Stimulated activated memory B cell treated with anti-CD40 and anti-IgM and Interleukin-4, amounts not matched to agents 10 μg/mL and 1 μg/mL and 100 μg/mL, for 72 hours (primary cell): Measurements from ENCODE around the gene TTLL13.

Source experiments
- ATAC-seq: fragments of 150-1000 bp; cut with Tn5 transposase; 2 replicates; pipeline ENCODE4 v1.10.0; 2021
- H3K27ac Mint-ChIP-seq: one replicate; pipeline ENCODE4 v1.8.0; 2022; ENCODE audit warnings: mild to moderate bottlenecking, mixed read lengths
- H3K27me3 Mint-ChIP-seq: one replicate; pipeline ENCODE4 v1.8.0; 2022; ENCODE audit warnings: mixed read lengths
- H3K36me3 Mint-ChIP-seq: one replicate; pipeline ENCODE4 v1.8.0; 2022; ENCODE audit warnings: mixed read lengths
- H3K4me1 Mint-ChIP-seq: one replicate; pipeline ENCODE4 v1.8.0; 2022; ENCODE audit warnings: mixed read lengths
- H3K4me3 Mint-ChIP-seq: one replicate; pipeline ENCODE4 v1.8.0; 2022; ENCODE audit warnings: mild to moderate bottlenecking, moderate library complexity, mixed read lengths
- H3K9me3 Mint-ChIP-seq: one replicate; pipeline ENCODE4 v1.8.0; 2022; ENCODE audit warnings: mixed read lengths

Gene TTLL13

DNA sequence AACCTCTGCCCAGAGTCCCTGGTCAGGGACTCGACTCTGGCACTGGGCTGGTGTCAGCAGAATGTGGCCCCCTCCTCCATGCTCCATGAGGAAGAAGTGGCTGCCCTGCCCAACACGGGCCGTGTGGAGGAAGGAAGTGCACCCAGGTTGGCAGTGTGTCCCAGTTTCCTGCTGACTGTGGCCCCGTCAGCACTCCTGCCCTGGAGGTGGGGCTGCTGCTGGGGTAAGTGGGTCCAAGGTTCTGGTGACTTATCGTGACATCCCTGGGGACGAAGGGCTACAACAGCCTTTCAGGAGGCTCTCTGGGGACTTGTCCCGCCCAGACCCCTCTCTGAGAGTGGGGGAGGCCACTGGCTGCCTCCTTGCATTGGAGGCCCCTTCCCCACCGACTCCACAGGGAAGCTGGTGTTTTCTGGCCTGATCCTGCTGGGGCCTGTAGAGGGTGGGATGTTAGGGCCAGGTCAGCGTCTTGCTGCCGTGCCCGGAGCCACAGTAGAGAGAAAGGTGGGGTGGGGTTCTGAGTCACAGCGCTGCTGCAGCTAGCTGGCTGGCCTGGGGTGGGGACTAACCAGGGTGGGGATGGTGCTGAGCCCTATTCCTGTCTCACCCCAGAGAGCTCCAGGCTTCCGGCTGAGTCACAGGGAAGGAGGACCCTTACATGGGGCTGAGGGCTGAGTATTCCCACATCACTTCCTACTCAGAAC is 37.8 kb upstream of the TTLL13 start:
- Mint-ChIP-seq H3K36me3 (peaks cover 25% of the 10 kb centered on the region), H3K27ac (peak overlapping the region; percentile 95), H3K4me1 (peaks cover 96% of the 10 kb centered on the region), H3K4me3 (peak overlapping the region; percentile 37), H3K9me3 (no peaks in the 10 kb centered on the region), H3K27me3 (no peaks in the 10 kb centered on the region)
- peak; percentile 17 for ATAC-seq

DNA sequence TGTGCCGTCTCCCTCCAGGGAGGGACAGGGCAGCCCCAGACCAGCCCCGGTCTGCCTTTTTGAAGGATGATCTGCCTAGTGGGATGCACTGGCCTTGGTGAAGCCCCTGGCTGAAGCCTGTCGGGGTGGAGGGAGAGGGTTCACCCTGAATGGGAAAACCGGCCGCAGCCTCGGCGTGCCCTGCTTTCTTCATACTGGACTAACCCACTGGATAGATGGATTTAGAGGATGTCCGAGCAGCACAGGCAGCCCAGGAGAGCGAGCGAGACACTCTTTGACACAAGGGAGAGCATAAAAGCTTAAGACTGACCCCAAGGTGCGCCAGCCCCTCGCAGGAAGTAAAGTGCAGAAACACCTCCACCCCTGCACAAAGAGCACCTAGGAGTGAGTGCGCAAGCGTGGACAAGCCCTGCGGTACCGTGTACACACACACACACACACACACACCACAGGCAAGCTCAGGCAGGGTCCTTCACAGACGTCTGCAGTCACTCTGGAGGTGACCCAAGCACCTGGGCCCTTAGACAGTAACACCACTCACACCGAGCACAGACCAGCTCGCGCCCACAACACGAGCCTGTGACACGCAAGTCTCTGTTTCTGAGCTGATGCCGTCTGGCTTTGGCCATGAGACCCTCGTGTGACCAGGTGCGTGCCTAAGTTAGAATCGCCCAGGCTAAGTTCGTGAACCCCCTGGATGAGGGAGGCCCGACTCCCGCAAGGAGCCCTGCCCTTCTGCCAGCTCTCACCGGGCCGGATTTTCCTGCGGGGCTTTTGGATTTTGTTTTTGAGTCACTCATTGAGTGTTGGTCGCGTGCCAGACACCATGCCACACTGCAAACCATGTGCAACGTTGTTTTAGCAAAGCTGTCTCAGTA is 36.9 kb upstream of the TTLL13 start:
- Mint-ChIP-seq H3K36me3 (peaks cover 23% of the 10 kb centered on the region), H3K27me3 (no peaks in the 10 kb centered on the region), H3K4me3 (peak overlapping the region; percentile 17), H3K9me3 (no peaks in the 10 kb centered on the region), H3K27ac (peak overlapping the region; percentile 95), H3K4me1 (peaks cover 96% of the 10 kb centered on the region)
- ATAC-seq, result no peak

DNA sequence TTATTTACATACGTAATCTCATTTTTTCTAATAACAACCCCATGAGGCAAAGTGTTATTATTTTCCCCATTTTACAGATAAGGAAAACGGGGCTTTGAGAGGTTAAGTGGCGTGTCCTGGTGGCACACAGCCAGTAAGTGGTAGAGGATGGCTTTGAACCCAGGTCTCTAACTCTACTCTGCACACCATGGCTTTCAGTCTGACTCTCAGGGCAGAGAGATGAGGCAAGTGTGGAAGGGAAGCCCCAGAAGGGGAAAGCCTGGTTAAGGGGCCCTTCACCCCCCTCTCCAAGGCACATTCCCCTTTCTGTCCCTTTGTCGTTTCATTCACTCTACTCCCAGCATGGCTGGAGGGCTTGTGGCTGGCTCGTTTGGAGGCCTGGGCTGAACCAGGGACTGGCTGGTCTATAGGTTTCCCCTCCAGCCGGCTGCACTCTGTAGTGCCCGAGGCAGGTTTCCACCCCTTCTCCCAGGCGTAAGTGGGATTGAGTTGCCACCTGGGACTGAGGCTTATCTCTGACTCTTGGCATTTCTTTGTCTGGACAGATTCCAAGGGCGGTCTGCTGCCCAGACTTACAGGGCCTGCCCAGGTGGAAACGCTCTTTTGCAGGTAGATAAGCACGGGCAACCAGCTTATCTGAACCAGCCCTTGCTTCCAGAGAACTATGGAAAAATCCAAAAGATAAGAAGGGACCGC is 36.1 kb upstream of the TTLL13 start:
- H3K9me3 Mint-ChIP-seq, result no peaks in the 10 kb centered on the region
- peak overlapping the region; percentile 95 for H3K27ac Mint-ChIP-seq
- ATAC-seq, result peak; percentile 49
- H3K27me3 Mint-ChIP-seq, result no peaks in the 10 kb centered on the region
- H3K4me1 Mint-ChIP-seq, result peaks cover 95% of the 10 kb centered on the region
- peak overlapping the region; percentile 66 for H3K4me3 Mint-ChIP-seq
- peaks cover 23% of the 10 kb centered on the region for H3K36me3 Mint-ChIP-seq

DNA sequence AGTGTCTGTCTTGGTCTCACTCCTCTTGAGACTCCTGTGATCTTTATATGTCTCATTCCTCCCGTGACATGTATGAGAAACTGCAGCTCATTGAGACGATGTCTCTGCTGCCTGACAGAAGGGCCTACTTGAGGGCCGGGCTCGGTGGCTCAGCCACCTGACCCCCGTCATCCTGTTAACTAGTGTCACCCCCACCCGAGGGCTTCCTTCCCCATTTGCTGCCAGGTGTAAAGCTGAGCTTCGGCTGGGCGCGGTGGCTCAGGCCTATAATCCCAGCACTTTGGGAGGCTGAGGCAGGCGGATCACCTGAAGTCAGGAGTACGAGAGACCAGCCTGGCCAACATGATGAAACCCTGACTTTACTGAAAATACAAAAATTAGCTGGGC is 35.5 kb upstream of the TTLL13 start:
- Mint-ChIP-seq H3K36me3 (peaks cover 27% of the 10 kb centered on the region), H3K4me1 (peaks cover 95% of the 10 kb centered on the region), H3K27me3 (no peaks in the 10 kb centered on the region), H3K4me3 (peak overlapping the region; percentile 66), H3K27ac (peak overlapping the region; percentile 95), H3K9me3 (no peaks in the 10 kb centered on the region)
- peak; percentile 77 for ATAC-seq

DNA sequence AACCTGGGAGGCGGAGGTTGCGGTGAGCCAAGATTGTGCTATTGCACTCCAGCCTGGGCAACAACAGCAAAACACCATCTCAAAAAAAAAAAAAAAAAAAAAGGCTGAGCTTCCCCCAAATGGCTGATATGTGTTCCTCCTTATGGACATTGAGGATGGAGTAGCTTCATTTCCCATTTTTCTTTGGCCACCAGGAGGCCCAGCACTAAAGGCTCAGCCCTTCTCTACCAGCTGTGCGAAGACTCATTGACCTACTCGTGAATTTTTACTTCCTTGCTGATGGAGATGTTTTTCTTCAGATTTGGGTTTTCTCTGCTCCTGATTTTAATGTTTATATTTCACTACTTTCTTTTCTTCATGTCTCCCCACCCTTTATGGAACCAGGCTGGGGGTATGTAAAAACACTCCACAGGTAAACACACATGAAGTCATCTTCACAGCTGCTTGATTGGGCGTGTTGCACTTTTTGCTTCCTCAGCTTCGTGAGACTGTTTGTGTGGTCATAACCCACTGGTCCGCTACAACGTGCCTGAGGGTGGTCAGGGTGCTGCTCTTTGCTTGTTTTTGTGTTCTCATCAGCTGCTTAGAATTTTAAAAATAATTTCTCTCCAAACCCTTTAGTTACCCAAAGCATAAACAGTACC is 34.7 kb upstream of the TTLL13 start:
- Mint-ChIP-seq H3K9me3 (no peaks in the 10 kb centered on the region), H3K4me3 (peak overlapping the region; percentile 66), H3K27ac (peak overlapping the region; percentile 95), H3K27me3 (no peaks in the 10 kb centered on the region), H3K4me1 (peaks cover 95% of the 10 kb centered on the region), H3K36me3 (peaks cover 27% of the 10 kb centered on the region)
- ATAC-seq, result peak; percentile 72

DNA sequence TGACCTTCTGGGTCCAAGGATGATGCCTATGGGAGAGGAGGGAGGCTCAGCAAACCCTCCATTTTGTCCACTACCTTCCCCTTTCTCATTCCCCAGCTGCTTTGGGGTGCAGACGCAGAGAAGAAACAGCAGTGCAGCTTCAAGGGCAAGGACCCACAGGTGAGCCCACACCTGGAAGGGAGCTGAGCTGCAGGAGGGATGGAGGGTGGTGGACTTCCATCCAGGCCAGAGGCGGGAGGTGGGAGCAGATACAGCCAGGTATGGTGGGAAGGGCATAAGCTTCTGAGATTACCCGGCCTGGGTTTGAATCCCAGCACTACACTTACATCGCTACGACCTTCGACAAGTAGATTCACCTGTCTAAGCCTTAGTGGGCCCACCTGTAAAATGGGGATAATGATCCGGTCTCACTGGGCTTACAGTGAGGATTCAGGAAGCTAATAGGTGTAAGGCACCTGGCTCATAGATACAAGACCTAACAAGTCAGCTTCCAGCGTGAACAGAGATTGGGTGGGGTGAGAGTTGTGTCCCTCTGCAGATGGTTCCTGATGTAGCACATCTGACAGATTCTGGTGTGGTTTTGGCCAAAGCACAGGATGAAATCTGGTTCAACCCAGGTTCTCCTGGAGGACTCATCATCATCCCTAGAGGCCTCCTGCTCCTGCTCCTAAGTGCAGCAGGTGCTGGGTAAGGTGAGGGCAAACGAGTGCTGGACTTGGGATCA is 31.5 kb upstream of the TTLL13 start:
- Mint-ChIP-seq H3K27ac (peak overlapping the region; percentile 78), H3K4me1 (peaks cover 77% of the 10 kb centered on the region), H3K4me3 (no peak overlapping the region), H3K27me3 (no peaks in the 10 kb centered on the region), H3K9me3 (no peaks in the 10 kb centered on the region), H3K36me3 (peaks cover 21% of the 10 kb centered on the region)
- no peak for ATAC-seq

DNA sequence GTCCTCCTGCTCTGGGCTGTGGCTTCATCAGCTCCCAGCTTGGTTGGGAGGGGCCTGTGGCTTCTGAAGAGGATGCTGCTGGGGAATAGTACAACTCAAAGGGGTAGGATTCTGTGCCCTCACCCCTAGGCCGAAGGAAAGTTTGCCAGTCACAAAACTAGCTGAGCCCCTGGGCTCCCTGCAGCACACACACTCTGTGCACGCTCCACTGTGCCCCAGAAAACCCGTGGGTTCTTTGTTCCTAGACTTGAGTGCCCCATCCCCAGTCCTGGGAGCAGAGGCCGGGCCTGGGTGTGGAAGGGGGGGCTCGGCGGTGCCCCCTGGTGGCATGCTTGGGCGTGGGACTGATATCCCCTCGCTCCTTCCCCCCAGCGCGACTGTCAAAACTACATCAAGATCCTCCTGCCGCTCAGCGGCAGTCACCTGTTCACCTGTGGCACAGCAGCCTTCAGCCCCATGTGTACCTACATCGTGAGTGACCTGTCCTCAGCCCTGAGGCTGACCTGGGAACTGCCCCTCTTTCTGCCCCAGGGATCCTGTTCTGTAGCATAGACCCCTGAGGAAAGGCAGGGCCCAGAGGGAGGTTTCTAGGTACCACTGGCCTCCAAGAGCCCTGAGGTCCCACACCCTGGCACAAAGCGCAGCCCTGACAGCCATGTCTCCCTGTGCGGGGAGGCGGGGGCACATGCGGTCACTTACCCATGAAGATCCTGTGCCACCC is 29.8 kb upstream of the TTLL13 start:
- no peaks in the 10 kb centered on the region for H3K9me3 Mint-ChIP-seq
- peaks cover 36% of the 10 kb centered on the region for H3K36me3 Mint-ChIP-seq
- no peaks in the 10 kb centered on the region for H3K27me3 Mint-ChIP-seq
- peak; percentile 67 for ATAC-seq
- peak overlapping the region; percentile 78 for H3K27ac Mint-ChIP-seq
- H3K4me3 Mint-ChIP-seq, result no peak overlapping the region
- peaks cover 59% of the 10 kb centered on the region for H3K4me1 Mint-ChIP-seq

DNA sequence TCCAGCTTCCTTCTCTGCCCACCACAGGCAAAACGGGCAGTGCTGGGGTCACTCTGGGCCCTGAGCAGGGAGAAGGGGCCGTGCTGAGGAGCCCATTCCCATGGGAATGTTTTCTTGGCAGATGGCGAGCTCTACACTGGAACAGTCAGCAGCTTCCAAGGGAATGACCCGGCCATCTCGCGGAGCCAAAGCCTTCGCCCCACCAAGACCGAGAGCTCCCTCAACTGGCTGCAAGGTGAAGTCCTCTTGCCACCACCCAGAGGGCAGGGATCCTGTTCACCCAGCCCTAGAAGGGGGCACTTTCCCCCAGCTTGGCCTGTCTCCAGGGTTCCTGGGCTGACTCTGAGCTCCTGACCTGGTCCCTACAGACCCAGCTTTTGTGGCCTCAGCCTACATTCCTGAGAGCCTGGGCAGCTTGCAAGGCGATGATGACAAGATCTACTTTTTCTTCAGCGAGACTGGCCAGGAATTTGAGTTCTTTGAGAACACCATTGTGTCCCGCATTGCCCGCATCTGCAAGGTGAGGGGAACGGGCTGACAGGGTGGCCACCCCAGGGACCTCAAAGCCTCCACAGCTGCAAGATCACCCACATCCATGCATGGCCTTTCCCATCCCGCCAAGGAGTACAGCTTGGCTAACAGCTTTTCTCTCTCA is 28.0 kb upstream of the TTLL13 start:
- Mint-ChIP-seq H3K9me3 (no peaks in the 10 kb centered on the region), H3K4me1 (peaks cover 45% of the 10 kb centered on the region), H3K36me3 (peaks cover 47% of the 10 kb centered on the region), H3K27ac (peak overlapping the region; percentile 78), H3K27me3 (no peaks in the 10 kb centered on the region), H3K4me3 (no peak overlapping the region)
- peak; percentile 49 for ATAC-seq

DNA sequence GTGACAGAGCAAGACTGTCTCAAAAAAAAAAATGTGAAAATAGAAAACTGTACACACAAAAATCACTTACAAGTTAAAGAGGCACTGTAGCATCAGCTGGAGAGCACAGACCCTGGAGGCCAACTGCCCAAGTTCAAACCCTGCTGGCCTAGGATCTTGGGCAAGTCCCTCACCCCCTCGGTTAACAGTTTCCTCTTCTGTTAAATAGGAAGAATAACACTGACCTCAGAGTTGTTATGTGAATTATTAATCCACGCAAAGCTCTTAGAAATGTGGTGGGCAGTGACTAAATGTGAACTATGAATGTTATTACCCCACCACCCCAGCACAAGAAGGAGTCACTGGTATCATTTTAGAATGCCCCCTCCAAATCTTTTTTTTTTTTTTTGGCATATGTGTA is 26.8 kb upstream of the TTLL13 start:
- H3K4me3 Mint-ChIP-seq, result no peak overlapping the region
- H3K27me3 Mint-ChIP-seq, result no peaks in the 10 kb centered on the region
- H3K4me1 Mint-ChIP-seq, result peaks cover 33% of the 10 kb centered on the region
- no peaks in the 10 kb centered on the region for H3K9me3 Mint-ChIP-seq
- no peak for ATAC-seq
- H3K36me3 Mint-ChIP-seq, result peaks cover 45% of the 10 kb centered on the region
- no peak overlapping the region for H3K27ac Mint-ChIP-seq

DNA sequence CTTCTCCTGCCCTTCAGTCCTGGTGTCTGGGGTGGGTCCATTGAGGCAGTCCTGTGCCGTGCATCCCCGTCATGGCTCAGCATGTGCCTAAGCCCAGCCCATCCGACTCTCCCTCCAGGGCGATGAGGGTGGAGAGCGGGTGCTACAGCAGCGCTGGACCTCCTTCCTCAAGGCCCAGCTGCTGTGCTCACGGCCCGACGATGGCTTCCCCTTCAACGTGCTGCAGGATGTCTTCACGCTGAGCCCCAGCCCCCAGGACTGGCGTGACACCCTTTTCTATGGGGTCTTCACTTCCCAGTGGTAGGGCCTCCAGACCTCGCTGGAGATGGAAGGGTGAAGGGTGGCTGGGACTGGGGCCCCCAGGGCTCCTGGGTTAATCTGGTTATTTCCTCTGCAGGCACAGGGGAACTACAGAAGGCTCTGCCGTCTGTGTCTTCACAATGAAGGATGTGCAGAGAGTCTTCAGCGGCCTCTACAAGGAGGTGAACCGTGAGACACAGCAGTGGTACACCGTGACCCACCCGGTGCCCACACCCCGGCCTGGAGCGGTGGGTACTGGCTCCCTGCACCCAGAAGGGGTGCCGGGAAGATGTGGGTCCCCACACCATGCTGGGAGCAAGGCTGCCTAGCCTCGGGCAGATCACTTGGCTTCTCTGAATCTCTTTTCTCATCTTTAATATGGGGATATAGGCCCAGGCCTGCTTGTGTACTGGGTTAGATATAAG is 25.8 kb upstream of the TTLL13 start:
- Mint-ChIP-seq H3K27me3 (no peaks in the 10 kb centered on the region), H3K27ac (peak overlapping the region; percentile 65), H3K36me3 (peaks cover 45% of the 10 kb centered on the region), H3K9me3 (no peaks in the 10 kb centered on the region), H3K4me3 (no peak overlapping the region), H3K4me1 (peaks cover 24% of the 10 kb centered on the region)
- no peak for ATAC-seq

DNA sequence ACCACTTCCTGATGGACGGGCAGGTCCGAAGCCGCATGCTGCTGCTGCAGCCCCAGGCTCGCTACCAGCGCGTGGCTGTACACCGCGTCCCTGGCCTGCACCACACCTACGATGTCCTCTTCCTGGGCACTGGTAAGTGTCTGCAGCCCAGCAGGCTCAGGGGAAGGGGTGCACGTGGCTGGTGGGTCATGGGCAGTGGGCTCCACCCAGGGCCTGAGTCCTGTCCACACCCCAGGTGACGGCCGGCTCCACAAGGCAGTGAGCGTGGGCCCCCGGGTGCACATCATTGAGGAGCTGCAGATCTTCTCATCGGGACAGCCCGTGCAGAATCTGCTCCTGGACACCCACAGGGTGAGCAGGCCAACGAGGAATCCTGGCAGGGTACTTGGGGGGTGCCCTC is 24.3 kb upstream of the TTLL13 start:
- peaks cover 52% of the 10 kb centered on the region for H3K36me3 Mint-ChIP-seq

DNA sequence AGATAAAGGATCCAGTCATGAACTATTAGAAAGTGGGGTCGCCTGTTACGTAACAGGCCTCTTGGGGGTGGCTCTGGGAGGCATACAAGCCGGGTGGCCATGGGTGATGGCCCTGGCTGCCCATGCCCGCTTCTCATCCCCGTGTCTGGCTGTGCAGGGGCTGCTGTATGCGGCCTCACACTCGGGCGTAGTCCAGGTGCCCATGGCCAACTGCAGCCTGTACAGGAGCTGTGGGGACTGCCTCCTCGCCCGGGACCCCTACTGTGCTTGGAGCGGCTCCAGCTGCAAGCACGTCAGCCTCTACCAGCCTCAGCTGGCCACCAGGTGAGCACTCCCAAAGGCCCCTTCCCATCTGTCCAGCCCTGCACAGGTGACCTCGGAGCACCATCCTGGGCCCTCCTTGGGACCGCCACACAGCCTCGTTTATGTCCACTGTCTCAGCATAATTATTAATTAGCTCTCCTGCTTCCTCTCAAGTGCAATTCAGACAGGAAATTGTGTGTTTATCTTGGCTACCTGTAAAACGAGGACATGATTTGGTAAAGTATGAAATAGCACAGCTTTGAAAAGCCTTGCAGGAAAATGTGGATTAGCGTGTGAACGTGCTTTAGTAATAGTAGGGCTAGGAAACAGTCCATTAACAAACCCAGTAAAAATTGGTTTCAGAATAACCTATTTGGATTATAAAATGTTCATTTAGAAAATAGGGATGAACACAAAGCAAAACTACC is 23.7 kb upstream of the TTLL13 start:
- Mint-ChIP-seq H3K27me3 (no peaks in the 10 kb centered on the region), H3K4me1 (peaks cover 25% of the 10 kb centered on the region), H3K27ac (no peak overlapping the region), H3K4me3 (no peak overlapping the region), H3K9me3 (no peaks in the 10 kb centered on the region), H3K36me3 (peaks cover 56% of the 10 kb centered on the region)
- no peak for ATAC-seq

More for the DNA sequence above, 24.3 kb upstream of the TTLL13 start:
- Mint-ChIP-seq H3K27ac (no peak overlapping the region), H3K4me1 (peaks cover 24% of the 10 kb centered on the region), H3K4me3 (no peak overlapping the region), H3K9me3 (no peaks in the 10 kb centered on the region), H3K27me3 (no peaks in the 10 kb centered on the region)
- ATAC-seq, result no peak

DNA sequence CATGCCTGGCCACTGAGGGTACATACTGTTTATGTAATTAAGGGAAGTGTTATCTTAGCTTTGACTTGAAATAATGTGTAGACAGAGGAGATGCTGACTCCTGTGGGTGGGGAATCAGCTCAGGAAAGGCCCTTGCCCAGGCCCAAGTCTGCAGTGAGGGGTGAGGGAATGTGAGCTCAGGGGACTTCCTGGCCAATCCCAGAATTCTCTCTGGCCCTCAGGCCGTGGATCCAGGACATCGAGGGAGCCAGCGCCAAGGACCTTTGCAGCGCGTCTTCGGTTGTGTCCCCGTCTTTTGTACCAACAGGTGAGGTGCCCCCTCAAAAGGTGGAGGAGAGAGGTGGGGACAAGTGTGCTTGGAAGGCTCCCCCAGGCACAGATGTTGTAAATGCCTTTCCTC is 22.0 kb upstream of the TTLL13 start:
- Mint-ChIP-seq H3K36me3 (peaks cover 62% of the 10 kb centered on the region), H3K4me3 (no peak overlapping the region), H3K9me3 (no peaks in the 10 kb centered on the region), H3K27ac (no peak overlapping the region), H3K4me1 (peaks cover 37% of the 10 kb centered on the region), H3K27me3 (no peaks in the 10 kb centered on the region)
- no peak for ATAC-seq
